HEK293 (cell line): ENCODE measurements around the gene RASGRP3.
A peak's percentile ranks its signal among the peaks of the same experiment; 100 is the strongest.

Experiments used
- BCL6B ChIP-seq: fragments of 450-650 bp; formaldehyde crosslinking; IDR thresholded peaks from 2 replicates; pipeline ENCODE4 v1.5.1; 2017; ENCODE audit warnings: missing biosample characterization, missing genetic modification characterization
- ELK4 ChIP-seq: IDR thresholded peaks from 2 replicates; pipeline ENCODE4 v1.6.1; 2011; ENCODE audit warnings: mild to moderate bottlenecking, low read depth, low read length, borderline replicate concordance
- GLI4 ChIP-seq: fragments of 450-650 bp; formaldehyde crosslinking; IDR thresholded peaks from 2 replicates; pipeline ENCODE4 v1.5.1; 2016; ENCODE audit warnings: missing biosample characterization, missing genetic modification characterization
- HIC1 ChIP-seq: fragments of 450-650 bp; formaldehyde crosslinking; IDR thresholded peaks from 2 replicates; pipeline ENCODE4 v1.5.1; 2016; ENCODE audit warnings: missing biosample characterization, missing genetic modification characterization
- IKZF3 ChIP-seq: fragments of 450-650 bp; IDR thresholded peaks from 2 replicates; pipeline ENCODE4 v1.5.0; 2018; ENCODE audit warnings: missing biosample characterization, mild to moderate bottlenecking, missing genetic modification characterization, moderate library complexity
- KLF8 ChIP-seq: fragments of 450-650 bp; formaldehyde crosslinking; IDR thresholded peaks from 2 replicates; pipeline ENCODE4 v1.5.1; 2016; ENCODE audit warnings: missing biosample characterization, missing genetic modification characterization
- PRDM6 ChIP-seq: fragments of 450-650 bp; formaldehyde crosslinking; IDR thresholded peaks from 2 replicates; pipeline ENCODE4 v1.5.1; 2017; ENCODE audit warnings: missing biosample characterization, missing genetic modification characterization
- SALL2 ChIP-seq: fragments of 450-650 bp; formaldehyde crosslinking; IDR thresholded peaks from 2 replicates; pipeline ENCODE4 v1.5.0; 2017; ENCODE audit warnings: missing biosample characterization, mild to moderate bottlenecking, missing genetic modification characterization, borderline replicate concordance
- SCRT2 ChIP-seq: fragments of 450-650 bp; formaldehyde crosslinking; IDR thresholded peaks from 2 replicates; pipeline ENCODE4 v1.5.1; 2016; ENCODE audit warnings: missing biosample characterization, missing genetic modification characterization
- SP2 ChIP-seq: fragments of 450-650 bp; formaldehyde crosslinking; IDR thresholded peaks from 2 replicates; pipeline ENCODE4 v1.5.1; 2016; ENCODE audit warnings: missing biosample characterization, missing genetic modification characterization
- ZFHX2 ChIP-seq: fragments of 450-650 bp; formaldehyde crosslinking; conservative IDR thresholded peaks from 2 replicates; pipeline ENCODE4 v1.5.1; 2016; ENCODE audit warnings: missing biosample characterization, missing genetic modification characterization
- ZIC2 ChIP-seq: fragments of 450-650 bp; formaldehyde crosslinking; IDR thresholded peaks from 2 replicates; pipeline ENCODE4 v1.5.1; 2016; ENCODE audit warnings: missing biosample characterization, missing genetic modification characterization
- ZNF266 ChIP-seq: fragments of 450-650 bp; formaldehyde crosslinking; IDR thresholded peaks from 2 replicates; pipeline ENCODE4 v1.5.1; 2016; ENCODE audit warnings: missing biosample characterization, missing genetic modification characterization, low read depth
- ZNF324 ChIP-seq: fragments of 450-650 bp; formaldehyde crosslinking; IDR thresholded peaks from 2 replicates; pipeline ENCODE4 v1.5.1; 2016; ENCODE audit warnings: missing biosample characterization, missing genetic modification characterization
- ZNF350 ChIP-seq: fragments of 450-650 bp; formaldehyde crosslinking; IDR thresholded peaks from 2 replicates; pipeline ENCODE4 v1.5.0; 2017; ENCODE audit warnings: missing biosample characterization, mild to moderate bottlenecking, missing genetic modification characterization
- ZNF362 ChIP-seq: fragments of 450-650 bp; formaldehyde crosslinking; IDR thresholded peaks from 2 replicates; pipeline ENCODE4 v1.5.1; 2016; ENCODE audit warnings: missing biosample characterization, missing genetic modification characterization
- ZNF391 ChIP-seq: fragments of 450-650 bp; formaldehyde crosslinking; IDR thresholded peaks from 2 replicates; pipeline ENCODE4 v1.5.1; 2016; ENCODE audit warnings: low read depth, missing biosample characterization, missing genetic modification characterization, borderline replicate concordance
- ZNF423 ChIP-seq: fragments of 450-650 bp; formaldehyde crosslinking; IDR thresholded peaks from 2 replicates; pipeline ENCODE4 v1.5.1; 2016; ENCODE audit warnings: missing biosample characterization, missing genetic modification characterization
- ZNF501 ChIP-seq: fragments of 450-650 bp; formaldehyde crosslinking; IDR thresholded peaks from 2 replicates; pipeline ENCODE4 v1.5.1; 2016; ENCODE audit warnings: missing biosample characterization, missing genetic modification characterization
- ZNF510 ChIP-seq: fragments of 450-650 bp; formaldehyde crosslinking; IDR thresholded peaks from 2 replicates; pipeline ENCODE4 v1.5.1; 2018; ENCODE audit warnings: mild to moderate bottlenecking, missing genetic modification characterization, missing biosample characterization; ENCODE audit not compliant: insufficient replicate concordance
- ZNF513 ChIP-seq: fragments of 450-650 bp; IDR thresholded peaks from 2 replicates; pipeline ENCODE4 v1.5.1; 2018; ENCODE audit warnings: missing biosample characterization, missing genetic modification characterization
- ZNF521 ChIP-seq: fragments of 450-650 bp; formaldehyde crosslinking; IDR thresholded peaks from 2 replicates; pipeline ENCODE4 v1.5.1; 2017; ENCODE audit warnings: missing biosample characterization, mild to moderate bottlenecking, missing genetic modification characterization
- ZNF530 ChIP-seq: fragments of 450-650 bp; formaldehyde crosslinking; IDR thresholded peaks from 2 replicates; pipeline ENCODE4 v1.5.1; 2016; ENCODE audit warnings: low read depth, missing biosample characterization, missing genetic modification characterization
- ZNF561 ChIP-seq: fragments of 450-650 bp; IDR thresholded peaks from 2 replicates; pipeline ENCODE4 v1.5.1; 2018; ENCODE audit warnings: missing biosample characterization, missing genetic modification characterization, borderline replicate concordance
- ZNF571 ChIP-seq: fragments of 450-650 bp; formaldehyde crosslinking; IDR thresholded peaks from 2 replicates; pipeline ENCODE4 v1.5.0; 2017; ENCODE audit warnings: missing biosample characterization, missing genetic modification characterization
- ZNF580 ChIP-seq: fragments of 450-650 bp; formaldehyde crosslinking; IDR thresholded peaks from 2 replicates; pipeline ENCODE4 v1.5.1; 2016; ENCODE audit warnings: missing biosample characterization, missing genetic modification characterization
- ZNF610 ChIP-seq: fragments of 450-650 bp; formaldehyde crosslinking; IDR thresholded peaks from 2 replicates; pipeline ENCODE4 v1.5.1; 2016; ENCODE audit warnings: missing biosample characterization, missing genetic modification characterization, borderline replicate concordance
- ZNF621 ChIP-seq: fragments of 450-650 bp; formaldehyde crosslinking; IDR thresholded peaks from 2 replicates; pipeline ENCODE4 v1.5.1; 2017; ENCODE audit warnings: missing biosample characterization, missing genetic modification characterization
- ZNF645 ChIP-seq: fragments of 450-650 bp; formaldehyde crosslinking; IDR thresholded peaks from 2 replicates; pipeline ENCODE4; 2016; ENCODE audit warnings: missing biosample characterization, missing genetic modification characterization
- ZNF704 ChIP-seq: fragments of 450-650 bp; formaldehyde crosslinking; IDR thresholded peaks from 2 replicates; pipeline ENCODE4 v1.5.1; 2016; ENCODE audit warnings: missing biosample characterization, missing genetic modification characterization

Gene RASGRP3

GRCh38 chr2:33589444-33589843, 113.0 kb downstream of the RASGRP3 start (continued):
- TF ChIP-seq ZNF610 (tag by site-specific recombination) (no peak), IKZF3 (tag by site-specific recombination) (peak; percentile 84), ZNF521 (tag by site-specific recombination) (no peak), ZNF621 (tag by site-specific recombination) (no peak), ZNF645 (tag by site-specific recombination) (no peak), GLI4 (tag by site-specific recombination) (no peak), SALL2 (tag by site-specific recombination) (no peak), ZNF561 (tag by site-specific recombination) (peak; percentile 32; the same call in 1 of the 2 replicates), ZFHX2 (tag by site-specific recombination) (no peak), ZNF501 (tag by site-specific recombination) (no peak), KLF8 (tag by site-specific recombination) (no peak), ZNF324 (tag by site-specific recombination) (no peak), ZNF571 (tag by site-specific recombination) (no peak), ZNF350 (tag by site-specific recombination) (no peak), ZNF513 (tag by site-specific recombination) (no peak), ZNF423 (no peak), ELK4 (no peak), SP2 (tag by site-specific recombination) (no peak), ZIC2 (no peak), ZNF580 (tag by site-specific recombination) (peak; percentile 80), PRDM6 (tag by site-specific recombination) (peak; percentile 97), BCL6B (tag by site-specific recombination) (peak; percentile 68), ZNF362 (tag by site-specific recombination) (no peak), ZNF530 (no peak), ZNF391 (tag by site-specific recombination) (no peak), SCRT2 (no peak), HIC1 (tag by site-specific recombination) (no peak), ZNF510 (tag by site-specific recombination) (no peak), ZNF704 (tag by site-specific recombination) (no peak), ZNF266 (tag by site-specific recombination) (no peak)
